22Rv1 (cell line): Measurements from ENCODE around the gene FBXL13.

ENCODE experiments used
- ZFX ChIP-seq: fragments of 450-650 bp; IDR thresholded peaks from 2 replicates; pipeline ENCODE4 v1.6.1; 2017; ENCODE audit warnings: antibody characterized with exemption, borderline replicate concordance
- TF ChIP-seq, protein P1 (sequence below): fragments of 450-650 bp; IDR thresholded peaks from 2 replicates; pipeline ENCODE4 v1.5.1; 2017; ENCODE audit warnings: mild to moderate bottlenecking

GRCh38 chr7:102991540-102992214, 82.9 kb downstream of the FBXL13 start:
- TF ChIP-seq, protein P1, sequence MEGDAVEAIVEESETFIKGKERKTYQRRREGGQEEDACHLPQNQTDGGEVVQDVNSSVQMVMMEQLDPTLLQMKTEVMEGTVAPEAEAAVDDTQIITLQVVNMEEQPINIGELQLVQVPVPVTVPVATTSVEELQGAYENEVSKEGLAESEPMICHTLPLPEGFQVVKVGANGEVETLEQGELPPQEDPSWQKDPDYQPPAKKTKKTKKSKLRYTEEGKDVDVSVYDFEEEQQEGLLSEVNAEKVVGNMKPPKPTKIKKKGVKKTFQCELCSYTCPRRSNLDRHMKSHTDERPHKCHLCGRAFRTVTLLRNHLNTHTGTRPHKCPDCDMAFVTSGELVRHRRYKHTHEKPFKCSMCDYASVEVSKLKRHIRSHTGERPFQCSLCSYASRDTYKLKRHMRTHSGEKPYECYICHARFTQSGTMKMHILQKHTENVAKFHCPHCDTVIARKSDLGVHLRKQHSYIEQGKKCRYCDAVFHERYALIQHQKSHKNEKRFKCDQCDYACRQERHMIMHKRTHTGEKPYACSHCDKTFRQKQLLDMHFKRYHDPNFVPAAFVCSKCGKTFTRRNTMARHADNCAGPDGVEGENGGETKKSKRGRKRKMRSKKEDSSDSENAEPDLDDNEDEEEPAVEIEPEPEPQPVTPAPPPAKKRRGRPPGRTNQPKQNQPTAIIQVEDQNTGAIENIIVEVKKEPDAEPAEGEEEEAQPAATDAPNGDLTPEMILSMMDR, result no peak
- TF ChIP-seq ZFX, result no peak
